ENCODE measurements around the gene VPREB1.

GRCh38 chr22:22228921-22229320 is 15.7 kb upstream of the VPREB1 start:
- no peak for TF ChIP-seq EZH2 (IDR thresholded peaks at IDR 0.05; ENCODE audit: borderline replicate concordance, low read depth, low read length, severe bottlenecking)
- TF ChIP-seq CTCF (IDR thresholded peaks at IDR 0.05; ENCODE audit: borderline replicate concordance, extremely low read depth, low read length, poor library complexity, severe bottlenecking) = no peak
